Stimulated activated CD4-positive, alpha-beta T cell treated with anti-CD3 and anti-CD28 coated beads, Interleukin-12 subunit alpha, Interleukin-12 subunit beta, amount 100 ng/mL, for 48 hours (primary cell): ENCODE results near the gene GRIPAP1.

Experiments
- DNase-seq, 3 donors: peaks; one replicate each; pipeline ENCODE4 v3.0.0-alpha.2; 2020; ENCODE audit warnings: low read depth in 2 of 3, low spot score in 1 of 3

The GRIPAP1 gene

GRCh38 chrX:48961585-48962091, 40.4 kb downstream of the GRIPAP1 start:
- DNase-seq, result no peak

- no peak for DNase-seq
Observed at GRCh38 chrX:48960291-48960690, 41.8 kb downstream of the GRIPAP1 start.

DNA sequence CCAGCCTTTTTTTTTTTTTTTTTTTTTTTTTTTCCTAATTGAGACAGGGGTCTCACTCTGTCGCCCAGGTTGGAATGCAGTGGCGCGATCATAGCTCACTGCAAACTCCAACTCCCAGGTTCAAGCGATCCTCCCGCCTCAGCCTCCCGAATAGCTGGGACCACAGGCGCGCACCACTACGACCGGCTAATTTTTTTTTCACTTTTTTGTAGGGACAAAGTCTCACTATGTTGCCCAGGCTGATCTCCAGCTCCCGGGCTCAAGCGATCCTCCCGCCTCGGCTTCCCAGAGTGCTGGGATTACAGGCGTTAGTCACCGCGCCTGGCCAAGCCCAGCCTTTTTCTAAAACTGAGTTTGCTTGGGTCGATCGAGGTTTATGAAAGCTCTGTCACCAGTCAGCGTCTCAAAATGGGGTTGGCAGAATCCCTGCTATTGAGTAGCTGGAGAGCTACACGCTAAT, 43.4 kb downstream of the GRIPAP1 start:
- no peak for DNase-seq

DNA sequence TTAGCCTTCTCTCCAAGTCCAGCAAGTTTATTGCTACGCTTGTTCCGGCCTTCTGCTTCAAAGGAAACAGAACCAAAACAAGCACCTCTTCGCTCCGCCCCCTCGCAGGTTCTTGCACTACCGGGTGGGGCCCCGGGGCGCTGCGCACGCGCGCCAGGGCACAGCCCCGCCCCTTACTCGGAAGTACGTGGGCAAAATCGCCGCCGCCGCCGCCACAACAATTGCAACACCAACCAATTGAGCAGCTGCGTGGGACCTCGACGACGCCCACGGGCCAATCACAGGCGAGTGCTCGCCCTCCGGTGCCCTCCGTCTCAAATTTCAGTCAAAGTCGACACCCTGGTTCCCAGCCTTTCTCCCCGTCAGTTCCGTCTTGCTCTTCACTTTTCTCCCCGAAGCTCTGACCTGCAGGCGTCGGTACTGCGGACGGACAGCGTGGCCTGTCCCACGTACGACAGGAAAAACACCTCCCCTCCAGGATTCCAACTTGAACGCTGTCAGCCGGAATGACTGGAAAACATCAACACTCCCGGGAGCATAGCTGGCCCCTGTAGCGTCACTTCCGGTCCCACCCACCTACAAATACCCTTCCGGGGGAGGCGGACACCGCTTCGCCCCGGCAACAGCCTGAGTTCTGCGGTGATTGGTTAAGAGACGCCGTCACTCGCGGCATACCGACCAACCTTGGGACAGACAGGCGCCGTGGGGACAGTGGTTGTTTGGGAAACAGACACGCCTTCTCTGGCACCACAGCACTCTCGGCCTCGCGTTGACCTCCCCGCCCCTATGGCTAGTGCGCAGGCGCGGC, 44.0 kb downstream of the GRIPAP1 start:
- DNase-seq, result peak; percentile 75 to 88 (median 87)

- peak in 2 of 3 donors; percentile 51 to 62 for DNase-seq
Observed at GRCh38 chrX:48957477-48957826, 44.6 kb downstream of the GRIPAP1 start, which contains the start of gene OTUD5. OTUD5 (minus strand) TSS chrX:48957607; CDS start chrX:48957570, 37 bp downstream.

GRCh38 chrX:48956728-48957414, 45.2 kb downstream of the GRIPAP1 start:
- DNase-seq, result no peak

DNA sequence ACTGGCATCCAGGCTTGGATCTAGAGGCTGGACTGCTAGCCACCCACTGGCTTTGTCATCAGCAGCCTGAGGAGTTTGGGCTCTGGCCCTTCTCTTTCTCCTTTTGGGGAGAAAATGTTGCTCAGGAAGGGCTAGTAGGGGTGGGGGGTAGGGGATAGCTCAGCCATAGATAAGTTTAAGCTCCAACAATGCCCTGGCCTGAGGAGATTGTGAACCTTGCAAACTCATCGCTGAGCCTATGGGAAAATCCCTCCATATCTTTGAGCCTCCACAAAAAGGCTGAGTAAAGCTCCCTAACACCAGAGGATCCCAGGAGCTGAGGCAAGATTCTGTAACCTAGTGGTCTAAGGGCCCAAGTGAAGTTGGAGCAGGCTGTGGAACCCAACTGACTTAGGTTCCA, 53.5 kb downstream of the GRIPAP1 start:
- DNase-seq, result no peak

DNA sequence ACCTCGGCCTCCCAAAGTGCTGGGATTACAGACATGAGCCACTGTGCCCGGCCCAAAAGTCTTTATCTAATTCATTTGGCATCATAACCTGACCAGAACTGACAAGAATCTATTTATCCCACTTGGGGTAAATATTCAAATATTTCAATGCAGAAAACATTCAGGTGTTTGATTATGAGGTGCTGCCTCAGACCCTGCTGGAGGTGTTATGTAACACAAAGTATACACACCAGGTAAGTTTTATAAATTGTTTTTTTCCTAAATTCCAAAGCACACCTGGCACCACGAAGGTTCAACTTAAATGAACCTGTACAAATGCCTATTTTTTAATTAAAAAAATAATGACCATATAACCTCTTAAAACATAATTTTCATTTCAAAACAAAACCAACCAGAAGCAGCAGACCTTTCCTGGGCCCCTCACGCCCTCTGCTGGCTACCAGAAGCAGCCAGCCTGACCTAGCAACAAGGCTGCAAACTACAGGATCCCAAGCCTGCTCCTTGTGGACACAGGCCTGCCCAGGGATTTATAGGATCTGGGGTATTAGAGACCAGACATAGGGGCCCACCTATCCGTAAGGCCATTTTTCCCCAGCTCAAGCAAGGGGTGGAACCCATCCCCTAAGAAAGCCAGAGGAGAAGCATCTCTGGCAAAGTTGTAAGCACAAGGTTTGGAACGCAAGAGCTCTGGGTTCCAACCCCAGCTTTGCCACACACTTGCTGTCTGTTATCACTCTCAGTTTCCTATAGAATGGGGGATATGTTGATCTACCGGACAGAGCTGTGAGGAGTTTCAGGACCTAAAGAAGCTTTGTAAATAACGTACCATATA, 56.3 kb downstream of the GRIPAP1 start:
- DNase-seq, result no peak

- no peak for DNase-seq
Observed at GRCh38 chrX:48942895-48943294, 59.2 kb downstream of the GRIPAP1 start.

DNA sequence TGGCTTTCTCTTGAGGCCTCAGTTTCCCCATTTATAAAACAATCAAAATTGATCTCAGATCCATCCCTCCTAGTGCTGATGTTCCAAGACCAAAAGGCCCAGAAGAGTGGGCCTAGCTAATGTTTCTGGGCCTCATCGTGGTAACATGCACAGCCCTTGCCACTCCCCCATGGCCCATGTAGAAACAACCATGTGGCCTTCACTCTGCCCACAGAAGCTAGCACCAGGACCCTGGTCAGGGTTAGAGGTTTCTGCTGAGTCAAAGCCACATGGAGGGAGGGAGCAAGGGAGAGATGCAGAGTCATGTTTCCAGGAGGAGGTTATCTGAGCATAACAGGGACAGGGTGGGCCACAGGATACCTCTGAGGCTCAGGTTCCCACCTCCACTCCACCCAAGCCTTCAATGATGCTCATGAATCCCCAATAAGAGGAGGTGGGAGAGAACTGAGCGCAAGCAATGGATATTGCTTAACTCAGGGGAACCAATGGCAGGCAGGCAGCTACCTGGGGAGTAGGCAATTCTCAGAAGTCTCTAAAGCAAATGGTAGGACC, 61.6 kb downstream of the GRIPAP1 start:
- no peak for DNase-seq

GRCh38 chrX:48939524-48940228, 62.4 kb downstream of the GRIPAP1 start:
- no peak for DNase-seq

GRCh38 chrX:48938721-48939425, 63.2 kb downstream of the GRIPAP1 start:
- peak in 2 of 3 donors; percentile 69 to 72 for DNase-seq

GRCh38 chrX:48937054-48937907, 64.8 kb downstream of the GRIPAP1 start:
- DNase-seq, result peak; percentile 82 to 91 (median 88)

- DNase-seq, result no peak
Observed at GRCh38 chrX:48936429-48937053, 65.5 kb downstream of the GRIPAP1 start.

DNA sequence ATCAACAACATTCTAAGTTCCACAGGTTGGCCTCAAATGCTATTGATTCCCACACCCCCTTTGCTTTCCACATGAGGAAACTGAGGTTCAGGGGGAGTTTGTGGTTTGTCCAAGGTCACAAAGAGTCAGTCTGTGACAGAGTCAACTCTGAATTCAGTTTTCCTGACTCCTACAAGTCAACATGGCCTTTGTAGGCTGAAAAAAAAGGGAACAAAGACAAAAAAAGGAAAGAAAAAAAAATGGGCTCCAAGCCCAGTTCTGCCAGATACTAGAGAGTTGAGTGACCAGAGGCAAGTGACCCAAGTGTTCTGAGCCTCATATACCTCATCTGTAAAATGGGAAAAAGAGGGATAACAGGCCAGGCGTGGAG, 66.8 kb downstream of the GRIPAP1 start:
- no peak for DNase-seq

- DNase-seq, result no peak
Observed at GRCh38 chrX:48934581-48935300, 67.3 kb downstream of the GRIPAP1 start.

DNA sequence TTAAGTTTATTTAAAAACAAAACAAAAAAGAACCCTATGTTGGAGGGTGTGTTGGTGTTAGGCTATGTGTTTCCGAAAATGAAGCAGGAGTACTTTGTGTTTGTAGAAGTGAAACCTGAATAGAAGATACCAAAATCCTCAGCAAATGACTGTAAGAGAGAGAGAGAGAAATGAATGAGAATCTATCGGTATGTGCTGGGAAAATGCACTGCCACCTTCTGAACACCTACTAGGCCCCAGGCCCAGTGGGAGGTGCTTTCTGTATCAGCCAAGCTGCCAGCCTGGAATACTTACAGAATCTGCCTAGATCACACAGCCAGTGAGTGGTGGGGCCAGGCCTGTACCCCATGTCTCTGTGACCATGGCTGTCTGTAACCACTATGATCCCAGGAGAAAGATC, 68.3 kb downstream of the GRIPAP1 start:
- DNase-seq, result no peak
